LNCaP clone FGC (cell line): ENCODE data around the gene CCDC177.

Experiments used
- DNase-seq: peaks from one replicate; pipeline ENCODE4 v3.0.0-alpha.2; 2011; ENCODE audit warnings: low read depth
- H3K4me3 ChIP-seq: 2 replicates; pipeline ENCODE4 v1.5.1; 2011; ENCODE audit warnings: mild to moderate bottlenecking, low read depth, low read length, control low read depth
- TF ChIP-seq, protein P1 (sequence below): IDR thresholded peaks from 2 replicates; pipeline ENCODE4 v1.5.1; 2012; ENCODE audit warnings: mild to moderate bottlenecking; ENCODE audit not compliant: control insufficient read depth, insufficient read depth; ENCODE audit errors: extremely low read depth

The CCDC177 gene

DNA sequence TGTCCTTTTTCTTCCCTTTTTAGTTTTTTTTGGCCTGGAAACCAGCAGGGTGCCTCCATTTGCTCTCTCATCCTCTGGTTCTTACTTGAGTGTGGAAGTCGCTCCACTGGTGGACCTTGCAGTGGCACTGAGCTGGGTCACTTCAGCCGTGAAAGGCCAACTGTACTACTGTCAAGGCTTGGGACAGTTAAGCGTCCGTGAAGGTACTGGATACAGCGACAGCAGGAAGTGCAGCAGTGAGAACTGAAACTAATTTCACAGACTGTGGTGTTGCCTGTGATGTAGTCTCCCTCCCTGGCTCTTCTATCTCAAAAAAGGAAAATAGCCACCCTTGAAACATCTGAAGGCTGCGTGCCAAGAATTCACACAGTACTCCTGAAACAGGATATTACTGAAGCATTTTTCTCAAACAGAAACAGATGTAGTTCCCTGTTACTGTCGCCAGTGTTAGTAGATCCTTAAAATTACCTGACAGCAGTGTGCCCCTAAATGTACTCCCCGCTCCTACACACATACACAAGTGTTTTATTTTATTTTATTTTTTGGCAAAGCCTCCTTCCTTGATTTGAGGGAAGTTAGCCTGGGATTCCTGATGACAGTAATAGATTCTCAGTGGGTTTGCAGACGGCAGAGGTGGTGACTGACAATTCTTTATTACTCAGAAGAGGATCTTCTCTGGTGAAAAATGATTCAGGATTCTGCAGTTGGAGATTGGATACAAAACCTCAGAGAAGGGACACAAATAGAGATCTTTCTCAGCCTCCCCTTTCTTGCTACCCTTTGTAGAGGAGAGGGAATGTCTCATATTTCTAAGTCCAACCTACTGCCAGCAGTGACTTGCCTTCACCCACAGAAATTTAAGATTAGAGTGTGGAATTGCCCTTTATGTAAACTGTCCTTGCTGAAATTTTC is 41.1 kb upstream of the CCDC177 start:
- no peak for DNase-seq
- TF ChIP-seq, protein P1, sequence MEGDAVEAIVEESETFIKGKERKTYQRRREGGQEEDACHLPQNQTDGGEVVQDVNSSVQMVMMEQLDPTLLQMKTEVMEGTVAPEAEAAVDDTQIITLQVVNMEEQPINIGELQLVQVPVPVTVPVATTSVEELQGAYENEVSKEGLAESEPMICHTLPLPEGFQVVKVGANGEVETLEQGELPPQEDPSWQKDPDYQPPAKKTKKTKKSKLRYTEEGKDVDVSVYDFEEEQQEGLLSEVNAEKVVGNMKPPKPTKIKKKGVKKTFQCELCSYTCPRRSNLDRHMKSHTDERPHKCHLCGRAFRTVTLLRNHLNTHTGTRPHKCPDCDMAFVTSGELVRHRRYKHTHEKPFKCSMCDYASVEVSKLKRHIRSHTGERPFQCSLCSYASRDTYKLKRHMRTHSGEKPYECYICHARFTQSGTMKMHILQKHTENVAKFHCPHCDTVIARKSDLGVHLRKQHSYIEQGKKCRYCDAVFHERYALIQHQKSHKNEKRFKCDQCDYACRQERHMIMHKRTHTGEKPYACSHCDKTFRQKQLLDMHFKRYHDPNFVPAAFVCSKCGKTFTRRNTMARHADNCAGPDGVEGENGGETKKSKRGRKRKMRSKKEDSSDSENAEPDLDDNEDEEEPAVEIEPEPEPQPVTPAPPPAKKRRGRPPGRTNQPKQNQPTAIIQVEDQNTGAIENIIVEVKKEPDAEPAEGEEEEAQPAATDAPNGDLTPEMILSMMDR = no peak
- H3K4me3 ChIP-seq = no peak overlapping the region

DNA sequence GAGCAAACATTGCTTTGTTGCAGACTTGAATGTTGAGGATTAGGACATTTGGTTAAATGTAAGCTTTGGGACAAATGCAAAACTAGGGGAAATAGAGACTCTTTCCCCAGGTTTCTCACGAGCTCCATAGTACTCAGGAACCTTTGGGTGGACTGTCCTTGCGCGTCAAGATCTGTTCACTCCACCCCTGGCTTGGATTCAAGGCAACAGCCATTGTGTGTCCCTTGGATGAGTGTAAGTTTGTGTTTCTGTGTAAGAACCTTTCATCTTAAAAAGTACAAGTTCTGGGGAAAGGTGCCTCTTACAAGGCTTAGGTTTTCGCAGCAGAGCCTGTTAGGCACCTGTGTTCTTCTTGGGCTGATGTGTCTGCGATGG is 40.4 kb upstream of the CCDC177 start:
- H3K4me3 ChIP-seq = no peak overlapping the region
- TF ChIP-seq, protein P1 = no peak

DNA sequence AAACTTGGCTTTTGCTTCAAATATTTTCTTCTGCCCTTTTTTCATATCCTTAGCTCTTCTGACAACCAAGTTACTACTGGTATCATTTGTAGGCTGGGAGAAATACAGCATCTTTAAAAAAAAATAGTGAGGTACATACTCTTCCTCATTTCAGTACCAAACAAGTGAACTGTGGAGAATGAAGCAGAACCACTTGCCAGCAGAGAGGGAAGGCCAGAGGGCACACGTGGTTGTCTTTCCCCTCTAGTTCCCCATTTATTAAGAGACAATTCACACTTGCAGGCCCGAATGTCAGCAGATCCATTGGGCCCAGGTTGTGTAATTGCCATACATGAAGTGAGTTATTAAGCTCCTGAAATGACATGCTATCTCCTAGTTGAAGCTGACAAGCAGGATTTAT is 39.9 kb upstream of the CCDC177 start:
- no peak overlapping the region for H3K4me3 ChIP-seq
- TF ChIP-seq, protein P1 = no peak
- DNase-seq = no peak

More for the DNA sequence above, 40.4 kb upstream of the CCDC177 start:
- no peak for DNase-seq

DNA sequence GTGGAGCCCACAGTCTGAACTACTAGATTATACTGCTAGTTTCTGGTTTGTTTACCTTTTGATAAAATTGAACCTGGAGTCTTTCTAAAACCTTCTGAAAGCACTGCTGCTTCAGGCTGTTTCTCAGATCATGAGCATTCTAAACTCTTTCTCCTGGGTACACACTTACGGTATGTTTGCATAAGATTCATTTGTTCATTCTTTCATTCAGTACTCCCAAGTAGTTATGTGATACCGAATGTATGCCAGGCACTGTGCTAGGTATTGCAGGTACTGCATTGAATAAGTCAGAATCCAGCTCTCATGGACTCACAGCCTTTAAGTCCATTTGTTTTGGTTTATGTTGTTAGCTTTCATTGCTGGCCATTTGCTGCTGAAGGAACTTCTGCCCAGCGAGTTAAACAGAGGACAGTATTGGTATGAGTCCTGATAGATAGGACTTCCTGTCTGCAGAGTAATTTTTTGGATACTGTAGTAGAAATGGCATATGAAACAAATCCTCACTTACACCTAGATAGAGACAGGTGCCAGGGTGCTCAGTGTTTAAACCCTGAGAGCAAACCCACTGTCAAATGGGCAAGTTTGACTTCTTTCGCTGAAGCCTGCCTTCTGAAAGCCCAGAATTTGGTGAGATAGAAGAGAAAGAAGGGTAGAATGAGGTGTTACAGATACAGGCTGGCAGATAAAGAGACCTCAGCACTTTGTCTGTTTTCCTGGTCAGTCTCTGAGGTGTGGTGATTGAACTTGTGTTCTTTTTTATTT is 38.8 kb upstream of the CCDC177 start:
- no peak for DNase-seq
- H3K4me3 ChIP-seq = peak overlapping the region; percentile 80; the same call in 1 of the 2 replicates
- TF ChIP-seq, protein P1 = no peak

DNA sequence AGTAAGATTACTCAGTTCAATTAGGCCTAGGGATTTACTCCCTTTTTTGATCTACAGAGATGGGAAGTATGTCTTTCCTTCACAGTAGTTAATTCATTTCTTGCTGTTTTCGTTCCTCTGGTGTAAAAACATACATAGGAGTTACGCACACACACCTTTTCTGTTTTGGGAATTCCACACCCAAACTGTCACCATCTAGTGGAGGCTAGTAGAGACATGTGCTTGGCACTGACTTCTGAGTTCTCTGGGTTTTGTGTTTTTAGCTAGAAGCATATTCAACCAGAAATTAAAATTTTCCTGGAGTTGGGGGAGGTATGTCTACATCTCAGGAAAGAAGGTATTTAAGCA is 38.1 kb upstream of the CCDC177 start:
- H3K4me3 ChIP-seq = peak overlapping the region; percentile 80
- no peak for DNase-seq
- TF ChIP-seq, protein P1 = peak; percentile 58

DNA sequence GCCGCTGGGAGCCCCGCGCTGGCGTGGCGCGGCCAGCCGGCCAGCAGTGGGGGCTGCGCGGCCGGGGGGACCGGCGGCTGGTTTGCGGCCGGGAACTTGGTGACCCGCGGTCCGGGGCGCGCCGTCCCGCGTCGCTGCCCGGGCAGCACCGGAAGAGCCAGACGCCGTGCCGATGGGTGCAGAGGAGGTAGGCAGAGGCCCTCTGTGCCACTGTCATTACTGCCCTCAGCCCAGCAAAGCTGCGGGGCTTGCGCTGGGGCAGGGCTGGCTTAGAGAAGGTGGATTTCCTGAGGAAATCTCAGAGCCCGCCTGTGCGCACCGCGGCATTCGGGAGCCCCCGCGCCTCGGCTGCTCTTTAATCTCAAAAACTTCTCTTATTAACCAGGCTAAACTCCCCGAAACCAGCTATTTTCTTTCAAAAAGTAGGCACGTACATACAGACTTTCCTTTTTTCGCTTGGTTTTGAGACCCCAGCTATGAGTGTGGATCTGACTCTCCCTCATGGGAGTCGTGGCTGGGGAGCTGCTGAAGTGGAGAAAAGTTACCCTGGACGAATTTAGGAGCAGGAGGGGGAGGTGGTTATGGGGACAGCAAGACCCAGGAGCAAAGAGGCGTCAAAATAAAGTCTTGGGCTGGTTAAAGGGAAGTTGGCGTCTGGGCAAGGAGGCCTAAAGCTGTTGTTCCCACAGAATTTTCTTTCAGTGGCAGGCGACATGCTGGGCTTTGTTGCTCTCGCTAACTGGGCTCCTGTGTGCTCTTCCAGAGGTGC is 37.5 kb upstream of the CCDC177 start:
- peak overlapping the region; percentile 80 for H3K4me3 ChIP-seq
- TF ChIP-seq, protein P1 = no peak
- no peak for DNase-seq
